WTC11 (cell line): ENCODE data around the gene LETMD1. TPM values are rescaled to one million over a fixed set of nuclear protein-coding genes. Genes with fewer than 3 reads are reported as not detected.

Experiments
- ATAC-seq: fragments of 200-7000 bp; cut with Tn5 transposase; 2 replicates; pipeline ENCODE4 v1.10.0; 2021; ENCODE audit warnings: mild to moderate bottlenecking, moderate library complexity
- CTCF ChIA-PET: fragments of 300-600 bp; sonication (Branson Sonifier 250); formaldehyde crosslinking; loops from one replicate; lab custom pipeline; 2021; ENCODE audit warnings: antibody characterized with exemption; lab: Charles Lee
- POLR2A ChIA-PET: fragments of 350-600 bp; sonication (Branson Sonifier 250); formaldehyde crosslinking; loops from one replicate; lab custom pipeline; 2021; ENCODE audit warnings: antibody characterized with exemption; lab: Charles Lee
- DNase-seq: peaks from one replicate; pipeline ENCODE4 v3.0.0; 2021; ENCODE audit warnings: low spot score
- H3K27ac Mint-ChIP-seq: 2 replicates; pipeline ENCODE4 v1.8.0; 2021; ENCODE audit warnings: mixed read lengths
- H3K27me3 Mint-ChIP-seq: 2 replicates; pipeline ENCODE4 v1.8.0; 2021; ENCODE audit warnings: low read depth, mild to moderate bottlenecking, moderate library complexity, mixed read lengths
- H3K36me3 Mint-ChIP-seq: 2 replicates; pipeline ENCODE4 v1.8.0; 2021; ENCODE audit warnings: mixed read lengths
- H3K4me1 Mint-ChIP-seq: 2 replicates; pipeline ENCODE4 v1.8.0; 2022; ENCODE audit warnings: mixed read lengths
- H3K4me3 Mint-ChIP-seq: 2 replicates; pipeline ENCODE4 v1.8.0; 2021; ENCODE audit warnings: mild to moderate bottlenecking, moderate library complexity, mixed read lengths
- H3K9me3 Mint-ChIP-seq: 2 replicates; pipeline ENCODE4 v1.8.0; 2021; ENCODE audit warnings: mixed read lengths
- AR ChIP-seq: fragments of 250-450 bp; sonication (Bioruptor Pico); IDR thresholded peaks from 2 replicates; pipeline ENCODE4 v1.9.0; 2021; ENCODE audit warnings: mild to moderate bottlenecking
- E2F1 ChIP-seq: sonication (generic); formaldehyde crosslinking; IDR thresholded peaks from 2 replicates; pipeline ENCODE4 v1.8.0; 2022; ENCODE audit warnings: mild to moderate bottlenecking, missing genetic modification reagents
- E2F4 ChIP-seq: sonication (generic); formaldehyde crosslinking; IDR thresholded peaks from 2 replicates; pipeline ENCODE4 v1.8.1; 2022; ENCODE audit warnings: low read depth, mild to moderate bottlenecking, moderate library complexity, missing genetic modification reagents, borderline replicate concordance
- E2F5 ChIP-seq: sonication (generic); formaldehyde crosslinking; IDR thresholded peaks from 2 replicates; pipeline ENCODE4 v1.8.1; 2022; ENCODE audit warnings: mild to moderate bottlenecking, moderate library complexity, missing genetic modification reagents
- ELF4 ChIP-seq: sonication (generic); formaldehyde crosslinking; IDR thresholded peaks from 2 replicates; pipeline ENCODE4 v1.8.1; 2022; ENCODE audit warnings: low read depth, mild to moderate bottlenecking, moderate library complexity, missing genetic modification reagents
- ETV6 ChIP-seq: sonication (generic); formaldehyde crosslinking; IDR thresholded peaks from 2 replicates; pipeline ENCODE4 v1.8.1; 2022; ENCODE audit warnings: mild to moderate bottlenecking, missing genetic modification reagents
- GABPB1 ChIP-seq: sonication (generic); formaldehyde crosslinking; IDR thresholded peaks from 2 replicates; pipeline ENCODE4 v1.8.1; 2023; ENCODE audit warnings: mild to moderate bottlenecking, missing genetic modification reagents
- GRHL2 ChIP-seq: fragments of 250-450 bp; sonication (Bioruptor Pico); IDR thresholded peaks from 2 replicates; pipeline ENCODE4 v1.8.0; 2022; ENCODE audit warnings: mild to moderate bottlenecking, moderate library complexity; ENCODE audit not compliant: insufficient replicate concordance, severe bottlenecking
- MLX ChIP-seq: sonication (generic); formaldehyde crosslinking; IDR thresholded peaks from 2 replicates; pipeline ENCODE4 v1.8.1; 2023; ENCODE audit warnings: mild to moderate bottlenecking, missing genetic modification reagents, moderate library complexity
- NFATC4 ChIP-seq: fragments of 250-450 bp; sonication (Bioruptor Pico); IDR thresholded peaks from 2 replicates; pipeline ENCODE4 v1.9.0; 2021; ENCODE audit warnings: mild to moderate bottlenecking
- PRDM15 ChIP-seq: sonication (generic); formaldehyde crosslinking; IDR thresholded peaks from 2 replicates; pipeline ENCODE4 v1.8.0; 2022; ENCODE audit warnings: missing genetic modification reagents
- PREB ChIP-seq: sonication (generic); formaldehyde crosslinking; IDR thresholded peaks from 2 replicates; pipeline ENCODE4 v1.8.1; 2022; ENCODE audit warnings: mild to moderate bottlenecking, missing genetic modification reagents, moderate library complexity, borderline replicate concordance
- SMAD4 ChIP-seq: sonication (generic); formaldehyde crosslinking; IDR thresholded peaks from 2 replicates; pipeline ENCODE4 v1.8.0; 2022; ENCODE audit warnings: mild to moderate bottlenecking, missing genetic modification reagents
- SOX15 ChIP-seq: fragments of 250-450 bp; sonication (Bioruptor Pico); IDR thresholded peaks from 2 replicates; pipeline ENCODE4 v1.9.0; 2021; ENCODE audit warnings: mild to moderate bottlenecking
- TEAD1 ChIP-seq: sonication (generic); formaldehyde crosslinking; IDR thresholded peaks from 2 replicates; pipeline ENCODE4 v1.8.0; 2022; ENCODE audit warnings: mild to moderate bottlenecking, missing genetic modification reagents
- TP53 ChIP-seq: sonication (generic); formaldehyde crosslinking; IDR thresholded peaks from 2 replicates; pipeline ENCODE4 v1.8.1; 2023; ENCODE audit warnings: mild to moderate bottlenecking, missing genetic modification reagents
- USF2 ChIP-seq: sonication (generic); formaldehyde crosslinking; IDR thresholded peaks from 2 replicates; pipeline ENCODE4 v1.8.1; 2023; ENCODE audit warnings: mild to moderate bottlenecking, missing genetic modification reagents, moderate library complexity
- ZBTB43 ChIP-seq: sonication (generic); formaldehyde crosslinking; IDR thresholded peaks from 2 replicates; pipeline ENCODE4 v1.8.1; 2023; ENCODE audit warnings: mild to moderate bottlenecking, missing genetic modification reagents
- ZNF138 ChIP-seq: sonication (generic); formaldehyde crosslinking; conservative IDR thresholded peaks from 2 replicates; pipeline ENCODE4 v1.8.1; 2022; ENCODE audit warnings: mild to moderate bottlenecking, moderate library complexity, missing genetic modification reagents
- ZNF232 ChIP-seq: sonication (generic); formaldehyde crosslinking; IDR thresholded peaks from 2 replicates; pipeline ENCODE4 v1.8.0; 2022; ENCODE audit warnings: mild to moderate bottlenecking, missing genetic modification reagents
- total RNA-seq: library from RNA; stranded (reverse); gene quantifications from 3 replicates; pipeline ENCODE4 v1.2.3, GENCODE V29; 2021

The LETMD1 gene
- total RNA-seq, 1 experiment from 2014 or later: 43.3 TPM

- POLR2A ChIA-PET: interaction anchor here (0.5 kb wide), 1 partner anchor 292 kb away, joined by 3 read pairs; no protein-coding TSS in a partner anchor
- CTCF ChIA-PET: interaction anchor here (0.7 to 4.7 kb wide), 18 partner anchors 10 to 313 kb away, joined by 3 to 55 read pairs (median 4); partner anchors contain the start of genes ATF1, CSRNP2 and TMPRSS12
- H3K9me3 Mint-ChIP-seq: no peaks in the 10 kb centered on the region
- no peaks in the 10 kb centered on the region for H3K27me3 Mint-ChIP-seq
- peaks cover 41% of the 10 kb centered on the region for H3K4me1 Mint-ChIP-seq
- H3K4me3 Mint-ChIP-seq: no peak overlapping the region
- ATAC-seq (no peak), DNase-seq (no peak)
- no peaks in the 10 kb centered on the region for H3K36me3 Mint-ChIP-seq
- H3K27ac Mint-ChIP-seq: no peak overlapping the region
- no peak for TF ChIP-seq TEAD1 (CRISPR knock-in tag)
- no peak for TF ChIP-seq E2F1 (CRISPR knock-in tag)
- no peak for TF ChIP-seq ZBTB43
- TF ChIP-seq SOX15 (CRISPR knock-in tag): no peak
- no peak for TF ChIP-seq E2F4
- TF ChIP-seq ZNF232 (CRISPR knock-in tag): no peak
- TF ChIP-seq GRHL2 (CRISPR knock-in tag): no peak
- TF ChIP-seq USF2 (CRISPR knock-in tag): no peak
- no peak for TF ChIP-seq NFATC4 (CRISPR knock-in tag)
- TF ChIP-seq ETV6: no peak
- no peak for TF ChIP-seq E2F5 (CRISPR knock-in tag)
- no peak for TF ChIP-seq PREB (CRISPR knock-in tag)
- no peak for TF ChIP-seq SMAD4 (CRISPR knock-in tag)
- no peak for TF ChIP-seq PRDM15 (CRISPR knock-in tag)
These were observed 19.3 kb upstream of the LETMD1 start for GRCh38 chr12:51028813-51029150.

GRCh38 chr12:51033048-51033447, 15.1 kb upstream of the LETMD1 start:
- H3K36me3 Mint-ChIP-seq: no peaks in the 10 kb centered on the region
- peaks cover 10% of the 10 kb centered on the region for H3K4me1 Mint-ChIP-seq
- ChIA-PET POLR2A (no interaction called here), CTCF (interaction anchor here (0.6 kb wide), 1 partner anchor 246 kb away, joined by 5 read pairs; no protein-coding TSS in a partner anchor)
- no peak for TF ChIP-seq MLX
- no peak for TF ChIP-seq E2F4
- TF ChIP-seq AR (CRISPR knock-in tag): no peak
- no peak for TF ChIP-seq TP53 (CRISPR knock-in tag)
- no peak for TF ChIP-seq GABPB1 (CRISPR knock-in tag)
- TF ChIP-seq ELF4 (CRISPR knock-in tag): no peak
- TF ChIP-seq ZNF138 (CRISPR knock-in tag): no peak
- TF ChIP-seq, all 79 proteins: peak for 0
- no peak overlapping the region for H3K4me3 Mint-ChIP-seq
- H3K27ac Mint-ChIP-seq: no peak overlapping the region
- no peaks in the 10 kb centered on the region for H3K27me3 Mint-ChIP-seq
- no peak for DNase-seq
- no peak for ATAC-seq
- H3K9me3 Mint-ChIP-seq: no peaks in the 10 kb centered on the region
